Right lobe of liver (tissue), 6 donors: ENCODE results near the gene GFI1B. TPM values are rescaled to one million over a fixed set of nuclear protein-coding genes. Genes with fewer than 3 reads are reported as not detected.

ENCODE experiments used
- ATAC-seq, 4 donors: fragments of 200-7000 bp; cut with Tn5 transposase; one replicate each; pipeline ENCODE4 v1.9.1; 2020; ENCODE audit warnings: mild to moderate bottlenecking in 4 of 4, moderate library complexity in 4 of 4
- DNase-seq, 3 donors: peaks; one replicate each; pipeline ENCODE4 v3.0.0-alpha.2; 2020
- H3K27ac ChIP-seq, 3 donors: fragments of 200-600 bp; one replicate each; pipeline ENCODE4 v1.8.0; 2022
- H3K27me3 ChIP-seq, 2 donors: fragments of 200-600 bp; one replicate each; pipeline ENCODE4 v1.8.0; 2022
- H3K36me3 ChIP-seq, 4 donors: fragments of 200-600 bp; sonication (generic) in 1 of 4; one replicate each; pipeline versions ENCODE4 v1.5.1 to v1.8.0; 2017 to 2022; ENCODE audit warnings: control low read depth in 1 of 4
- H3K4me1 ChIP-seq, 4 donors: fragments of 200-600 bp; sonication (generic) in 1 of 4; one replicate each; pipeline versions ENCODE4 v1.5.1 to v1.8.0; 2017 to 2022; ENCODE audit warnings: control low read depth in 1 of 4
- H3K4me3 ChIP-seq, 3 donors: fragments of 200-600 bp; one replicate each; pipeline ENCODE4 v1.8.0; 2022
- H3K9me3 ChIP-seq, 4 donors: fragments of 200-600 bp; sonication (generic) in 1 of 4; one replicate each; pipeline versions ENCODE4 v1.5.1 to v1.8.0; 2017 to 2022; ENCODE audit warnings: control low read depth in 1 of 4
- POLR2A ChIP-seq: fragments of 450-650 bp; IDR thresholded peaks from one replicate; pipeline ENCODE4 v1.6.1; 2017; ENCODE audit warnings: antibody characterized with exemption, mild to moderate bottlenecking
- WGBS: methylation state at CpG from one replicate; pipeline ENCODE4 v1.1.6; 2018; ENCODE audit warnings: low coverage, low lambda C conversion rate; ENCODE audit not compliant: insufficient coverage; ENCODE audit errors: missing lambda C conversion rate; 5-methylcytosine and 5-hydroxymethylcytosine counted together
- intact Hi-C, 2 donors: fragments of 100-400 bp; cut with DNase I; formaldehyde crosslinking; loops; one replicate each; pipeline versions ENCODE4 v1.11.2 to v1.14.1; 2022
- total RNA-seq, 6 experiments: library from RNA; depleted of rRNA in 2 of 6; stranded (reverse); fragments of >200 nt in 2 of 6; fragmentation: NEBNext Ultra II Directional in 3 of 6; extraction: Animal tissue kit (Norgen Biotek cat#: 25700) in 3 of 6; gene quantifications; one replicate each; pipeline versions ENCODE4 v1.1.0 to v1.2.4, GENCODE V29; 2016 to 2023
- TF ChIP-seq, protein P1 (sequence below), 4 donors: fragments of 200-600 bp in 3 of 4; fragments of 450-650 bp in 1 of 4; IDR thresholded peaks; one replicate each; pipeline versions ENCODE4 v1.5.1 to v1.8.0; 2016 to 2022; ENCODE audit warnings: antibody characterized with exemption in 4 of 4, mild to moderate bottlenecking in 2 of 4
- donor health status: DM: no; HTN: yes; CAD: no.
- donor health status: DM: no; HTN: no; CAD: no.
- donor health status: DM: no; HTN: no; CAD: no.
- donor health status: DM: no; HTN: yes; CAD: no.
- donor health status: DM: no; HTN: yes; CAD: no.

GFI1B gene
- total RNA-seq, 6 experiments from 2014 or later, result 0.24 to 0.64 (median 0.39) TPM; not detected in 3

GRCh38 chr9:133008406-133008805 lies 29.9 kb downstream of the GFI1B start:
- DNase-seq (peak in 1 of 3 donors; percentile 27), ATAC-seq (no peak)
- intact Hi-C loops, result no loop called here
- Histone ChIP-seq H3K27ac (no peak overlapping the region), H3K4me3 (no peak overlapping the region), H3K27me3 (no peaks in the 10 kb centered on the region), H3K4me1 (no peaks in the 10 kb centered on the region), H3K36me3 (no peaks in the 10 kb centered on the region), H3K9me3 (no peaks in the 10 kb centered on the region)
- TF ChIP-seq, protein P1, sequence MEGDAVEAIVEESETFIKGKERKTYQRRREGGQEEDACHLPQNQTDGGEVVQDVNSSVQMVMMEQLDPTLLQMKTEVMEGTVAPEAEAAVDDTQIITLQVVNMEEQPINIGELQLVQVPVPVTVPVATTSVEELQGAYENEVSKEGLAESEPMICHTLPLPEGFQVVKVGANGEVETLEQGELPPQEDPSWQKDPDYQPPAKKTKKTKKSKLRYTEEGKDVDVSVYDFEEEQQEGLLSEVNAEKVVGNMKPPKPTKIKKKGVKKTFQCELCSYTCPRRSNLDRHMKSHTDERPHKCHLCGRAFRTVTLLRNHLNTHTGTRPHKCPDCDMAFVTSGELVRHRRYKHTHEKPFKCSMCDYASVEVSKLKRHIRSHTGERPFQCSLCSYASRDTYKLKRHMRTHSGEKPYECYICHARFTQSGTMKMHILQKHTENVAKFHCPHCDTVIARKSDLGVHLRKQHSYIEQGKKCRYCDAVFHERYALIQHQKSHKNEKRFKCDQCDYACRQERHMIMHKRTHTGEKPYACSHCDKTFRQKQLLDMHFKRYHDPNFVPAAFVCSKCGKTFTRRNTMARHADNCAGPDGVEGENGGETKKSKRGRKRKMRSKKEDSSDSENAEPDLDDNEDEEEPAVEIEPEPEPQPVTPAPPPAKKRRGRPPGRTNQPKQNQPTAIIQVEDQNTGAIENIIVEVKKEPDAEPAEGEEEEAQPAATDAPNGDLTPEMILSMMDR (IDR thresholded peaks at IDR 0.05), result no peak
- TF ChIP-seq POLR2A, result no peak
- 0% methylated on average over 1 of the region's 7 CpGs for WGBS

GRCh38 chr9:133008824-133009223 lies 30.3 kb downstream of the GFI1B start:
- Histone ChIP-seq H3K27me3 (no peaks in the 10 kb centered on the region), H3K27ac (no peak overlapping the region), H3K4me3 (no peak overlapping the region), H3K4me1 (no peaks in the 10 kb centered on the region), H3K9me3 (no peaks in the 10 kb centered on the region), H3K36me3 (no peaks in the 10 kb centered on the region)
- no peak for ATAC-seq
- intact Hi-C loops, result no loop called here
- DNase-seq, result no peak
- WGBS, result 64% methylated on average over 2 of the region's 2 CpGs
- no peak for TF ChIP-seq POLR2A

DNA sequence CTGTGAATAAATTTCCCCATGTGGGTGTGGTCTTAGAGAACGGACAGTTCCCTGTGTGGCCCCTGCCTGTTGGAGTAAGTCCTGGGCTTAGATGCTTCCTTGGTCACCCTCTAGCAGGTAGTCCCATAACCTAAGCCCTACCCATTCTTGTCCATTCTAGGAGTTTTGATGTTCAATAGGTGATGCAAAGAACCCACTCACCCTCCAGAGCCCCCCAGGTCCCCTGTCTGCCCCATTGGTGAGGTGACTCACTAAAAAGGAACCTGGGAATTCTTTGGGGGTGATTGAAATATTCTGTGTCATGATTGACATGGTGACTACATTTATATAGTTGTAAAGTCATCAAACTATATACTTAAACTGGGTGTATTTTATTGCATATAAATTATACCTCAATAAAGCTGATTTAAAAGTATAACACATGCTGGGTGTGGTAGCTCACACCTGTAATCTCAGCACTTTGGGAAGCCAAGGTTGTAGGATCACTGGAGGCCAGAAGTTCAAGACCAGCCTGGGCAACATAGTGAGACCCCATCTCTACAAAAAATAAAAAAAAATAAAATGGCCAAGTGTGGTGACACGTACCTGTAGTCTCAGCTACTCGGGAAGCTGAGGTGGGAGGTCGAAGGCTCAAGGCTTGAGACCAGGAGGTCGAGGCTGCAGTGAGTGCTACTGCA lies 31.6 kb downstream of the GFI1B start:
- H3K27ac ChIP-seq, result no peak overlapping the region
- no peak for DNase-seq
- no peaks in the 10 kb centered on the region for H3K36me3 ChIP-seq

GRCh38 chr9:133014696-133015095 lies 36.2 kb downstream of the GFI1B start:
- ATAC-seq, result no peak
- H3K36me3 ChIP-seq, result no peaks in the 10 kb centered on the region
- H3K27me3 ChIP-seq, result no peaks in the 10 kb centered on the region
- H3K9me3 ChIP-seq, result no peaks in the 10 kb centered on the region
- intact Hi-C loops, result no loop called here
- no peaks in the 10 kb centered on the region for H3K4me1 ChIP-seq
- TF ChIP-seq, protein P1 (IDR thresholded peaks at IDR 0.05), result no peak
- TF ChIP-seq POLR2A, result no peak
- WGBS, result 72% methylated on average over 5 of the region's 5 CpGs
- DNase-seq, result no peak
- no peak overlapping the region for H3K4me3 ChIP-seq
- no peak overlapping the region for H3K27ac ChIP-seq

More for the DNA sequence above, 31.6 kb downstream of the GFI1B start:
- Histone ChIP-seq H3K4me3 (no peak overlapping the region), H3K9me3 (no peaks in the 10 kb centered on the region), H3K4me1 (no peaks in the 10 kb centered on the region), H3K27me3 (no peaks in the 10 kb centered on the region)
- 37% methylated on average over 5 of the region's 5 CpGs for WGBS
- ATAC-seq, result no peak
- no peak for TF ChIP-seq POLR2A
- TF ChIP-seq, protein P1 (IDR thresholded peaks at IDR 0.05), result no peak
- intact Hi-C loops, result no loop called here

GRCh38 chr9:133023117-133023890 lies 44.8 kb downstream of the GFI1B start:
- ATAC-seq (peak in 2 of 4 donors; percentile 16 to 25), DNase-seq (no peak)
- Histone ChIP-seq H3K4me1 (peaks cover 0 to 6% (median 0%) of the 10 kb centered on the region in 4 donors), H3K27ac (no peak overlapping the region), H3K36me3 (no peaks in the 10 kb centered on the region), H3K4me3 (no peak overlapping the region), H3K27me3 (no peaks in the 10 kb centered on the region), H3K9me3 (no peaks in the 10 kb centered on the region)
- WGBS, result 40% methylated on average over 7 of the region's 26 CpGs
- TF ChIP-seq, protein P1 (IDR thresholded peaks at IDR 0.05), result no peak
- no peak for TF ChIP-seq POLR2A
- intact Hi-C loops, result no loop called here
